HG03565 (cell line): ENCODE results near the gene ANKRD24.
"Not testable (repeated sequence)": the region's sequence is repeated elsewhere in the genome, so short reads cannot be mapped to it uniquely, and the experiment has no call there.

Experiments used
- ATAC-seq: cut with Tn5 transposase; IDR thresholded peaks from one replicate; pipeline ENCODE4 v1.9.1; 2021; ENCODE audit warnings: mild to moderate bottlenecking, moderate library complexity; ENCODE audit not compliant: unreplicated experiment

Gene ANKRD24

DNA sequence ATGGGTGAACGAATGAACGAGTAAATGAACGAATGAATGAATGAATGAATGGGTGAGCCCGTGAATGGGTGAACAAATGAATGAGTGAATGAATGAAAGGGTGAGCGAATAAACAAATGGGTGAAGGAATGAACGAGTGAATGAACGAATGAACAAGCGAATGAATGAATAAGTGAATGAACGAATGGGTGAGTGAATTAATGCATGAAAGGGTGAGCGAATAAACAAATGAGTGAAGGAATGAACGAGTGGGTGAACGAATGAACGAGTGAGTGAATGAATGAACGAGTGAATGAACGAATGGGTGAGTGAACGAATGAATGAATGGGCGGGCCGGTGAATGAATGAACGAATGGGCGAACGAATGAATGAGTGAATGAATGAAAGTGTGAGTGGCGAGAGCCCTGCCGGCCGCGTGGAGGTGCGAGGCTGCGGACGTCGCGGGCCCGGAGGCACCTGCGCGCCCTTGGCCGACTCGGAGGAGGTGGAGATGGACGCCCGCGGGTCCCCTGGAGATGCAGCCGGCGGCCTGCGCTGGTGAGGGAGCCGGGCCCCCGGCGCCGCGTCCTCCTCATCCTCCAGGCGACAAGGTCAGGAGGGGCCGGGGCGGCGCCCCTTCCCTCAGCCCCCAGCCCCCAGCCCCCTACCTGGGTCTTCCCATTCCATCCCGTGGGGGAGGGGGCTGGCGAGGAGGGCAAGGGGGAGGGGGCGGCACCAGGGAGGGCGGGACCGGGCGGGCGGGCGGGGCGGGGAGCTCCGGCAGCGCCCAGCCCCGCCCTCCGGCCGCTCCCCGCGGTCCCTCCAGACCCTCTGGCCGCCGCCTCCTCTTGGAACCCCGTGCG lies 15.4 kb downstream of the ANKRD24 start:
- no peak for ATAC-seq

DNA sequence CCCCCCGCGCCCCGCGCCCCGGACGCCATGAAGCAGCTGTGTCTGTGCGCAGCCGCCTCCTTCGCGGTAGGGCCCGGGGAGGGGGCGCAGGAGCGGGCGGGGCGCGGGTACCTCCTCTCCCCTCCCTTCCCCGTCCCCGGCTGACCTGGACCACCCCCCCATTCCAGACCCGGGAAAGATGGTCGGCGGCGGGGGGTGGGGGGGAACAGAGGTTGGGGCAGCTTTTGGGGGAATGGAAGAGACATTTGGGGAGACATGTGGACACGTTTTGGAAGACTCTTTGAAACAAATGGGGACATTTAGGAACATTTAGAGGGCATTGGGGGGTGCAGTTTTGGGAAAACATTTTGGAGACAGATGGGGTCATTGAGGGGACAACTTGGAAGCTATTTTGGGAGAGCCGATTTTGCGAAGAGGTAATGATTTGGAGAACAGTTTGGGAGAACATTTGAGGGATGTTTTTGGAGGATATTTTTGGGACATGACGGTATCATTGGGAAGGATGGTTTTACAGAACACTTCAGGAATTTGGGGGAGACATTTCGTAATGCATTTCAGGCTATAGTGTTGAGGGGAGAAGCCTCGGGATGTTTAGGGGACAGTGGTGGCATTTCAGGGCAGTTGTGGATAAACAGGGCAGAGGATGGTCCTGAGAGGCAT lies 16.1 kb downstream of the ANKRD24 start:
- ATAC-seq = no peak

DNA sequence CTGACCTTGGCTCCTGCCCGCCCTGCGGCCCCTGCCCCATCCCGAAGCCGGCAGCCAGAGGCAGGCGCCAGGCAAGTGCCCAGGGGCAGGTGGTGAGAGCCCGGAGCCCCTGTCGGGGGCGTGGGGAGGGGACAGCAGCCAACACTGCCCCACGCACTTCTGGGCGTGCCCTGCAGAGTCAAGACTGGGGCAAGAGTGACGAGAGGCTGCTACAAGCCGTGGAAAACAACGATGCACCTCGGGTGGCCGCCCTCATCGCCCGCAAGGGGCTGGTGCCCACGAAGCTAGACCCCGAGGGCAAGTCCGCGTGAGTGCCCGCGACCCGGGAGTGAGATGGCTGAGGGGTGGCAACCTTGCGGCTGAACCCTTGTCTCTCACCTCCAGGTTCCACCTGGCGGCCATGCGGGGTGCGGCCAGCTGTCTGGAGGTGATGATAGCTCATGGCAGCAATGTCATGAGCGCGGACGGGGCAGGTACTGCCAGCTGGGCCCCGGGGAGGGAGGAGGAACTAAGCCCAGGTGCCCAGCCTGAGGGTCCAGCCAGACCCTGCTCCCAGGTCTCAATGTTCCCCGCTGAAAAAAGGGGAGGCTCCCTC lies 17.3 kb downstream of the ANKRD24 start:
- ATAC-seq = no peak

DNA sequence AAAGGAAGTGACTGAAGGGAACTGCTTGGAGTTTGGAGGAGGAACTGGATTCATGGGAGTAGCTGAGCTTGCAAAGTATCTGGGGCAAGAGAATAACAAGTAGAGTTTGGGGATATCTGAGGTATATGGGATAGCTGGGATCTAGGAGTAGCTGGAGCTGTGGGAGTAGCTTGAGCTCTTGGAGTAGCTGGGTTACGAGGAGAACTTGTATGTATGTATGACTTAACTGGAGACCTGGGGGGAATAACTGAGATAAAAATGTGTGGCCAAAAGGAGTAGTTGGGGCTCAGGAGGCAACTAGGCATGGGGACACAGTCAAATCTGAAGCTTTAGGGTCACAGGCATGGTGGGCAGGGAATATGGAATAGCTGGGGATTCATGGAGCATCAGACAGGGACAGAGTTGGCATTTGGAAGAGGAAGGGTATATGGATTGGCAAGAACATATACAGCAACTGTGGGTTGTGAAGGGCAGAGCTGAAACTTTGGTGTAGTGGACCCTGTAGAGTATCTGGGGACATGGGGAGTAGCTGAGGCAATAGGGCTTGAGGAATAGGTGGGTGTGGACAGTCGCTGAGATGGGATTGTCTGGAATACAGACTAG lies 18.6 kb downstream of the ANKRD24 start:
- ATAC-seq = no peak

DNA sequence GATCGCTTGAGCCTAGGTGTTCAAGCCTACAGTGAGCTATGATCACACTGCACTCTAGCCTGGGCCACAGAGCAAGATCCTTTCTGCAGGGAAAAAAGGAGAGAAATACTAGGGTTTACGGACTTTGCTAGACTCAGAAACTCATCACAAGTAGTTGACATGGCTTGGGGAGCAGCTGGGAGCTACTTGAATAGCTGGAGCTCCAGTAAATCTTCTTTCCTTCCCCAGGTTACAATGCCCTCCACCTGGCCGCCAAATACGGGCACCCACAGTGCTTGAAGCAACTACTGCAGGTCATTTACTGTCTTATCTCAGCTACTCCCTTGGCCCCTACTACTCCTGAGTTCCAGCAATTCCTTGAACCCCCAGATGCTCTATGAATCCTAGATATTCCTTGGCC lies 19.3 kb downstream of the ANKRD24 start:
- ATAC-seq = no peak

DNA sequence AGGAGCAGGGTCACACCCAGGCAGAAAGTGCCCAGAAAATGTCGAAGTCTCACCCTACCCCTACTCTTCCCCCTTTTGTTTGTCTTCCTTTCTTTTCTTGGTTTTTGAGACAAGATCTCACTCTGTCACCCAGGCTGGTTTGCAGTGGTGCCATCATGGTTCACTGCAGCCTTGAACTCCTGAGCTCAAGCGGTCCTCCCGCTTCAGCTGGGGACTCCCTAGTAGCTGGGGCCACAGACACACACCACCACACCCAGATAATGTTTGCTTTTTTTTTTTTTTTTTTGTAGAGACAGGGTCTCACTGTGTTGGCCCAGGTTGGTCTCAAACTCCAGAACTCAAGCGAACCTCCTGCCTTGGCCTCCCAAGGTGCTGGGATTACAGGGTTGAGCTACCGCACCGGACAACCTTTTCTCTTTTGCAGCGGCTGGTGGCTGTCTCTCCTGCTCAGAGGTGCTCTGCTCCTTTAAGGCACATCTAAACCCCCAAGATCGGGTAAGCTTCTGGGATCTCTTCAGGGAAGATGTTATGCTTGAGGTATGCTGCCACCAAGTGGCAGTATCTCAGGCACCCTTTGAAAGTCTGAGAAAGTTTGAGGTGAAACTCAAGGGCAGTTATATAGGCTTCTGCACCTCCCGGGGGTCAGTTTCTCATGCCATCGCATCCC lies 24.5 kb downstream of the ANKRD24 start:
- no peak for ATAC-seq

GRCh38 chr19:4208385-4209094 lies 26.1 kb downstream of the ANKRD24 start:
- ATAC-seq = no peak

- no peak for ATAC-seq
Measured at GRCh38 chr19:4210166-4210731, 27.8 kb downstream of the ANKRD24 start.

- ATAC-seq = no peak
Measured at GRCh38 chr19:4213116-4213515, 30.6 kb downstream of the ANKRD24 start.

- ATAC-seq = no peak
Measured at GRCh38 chr19:4215807-4216206, 33.3 kb downstream of the ANKRD24 start.

DNA sequence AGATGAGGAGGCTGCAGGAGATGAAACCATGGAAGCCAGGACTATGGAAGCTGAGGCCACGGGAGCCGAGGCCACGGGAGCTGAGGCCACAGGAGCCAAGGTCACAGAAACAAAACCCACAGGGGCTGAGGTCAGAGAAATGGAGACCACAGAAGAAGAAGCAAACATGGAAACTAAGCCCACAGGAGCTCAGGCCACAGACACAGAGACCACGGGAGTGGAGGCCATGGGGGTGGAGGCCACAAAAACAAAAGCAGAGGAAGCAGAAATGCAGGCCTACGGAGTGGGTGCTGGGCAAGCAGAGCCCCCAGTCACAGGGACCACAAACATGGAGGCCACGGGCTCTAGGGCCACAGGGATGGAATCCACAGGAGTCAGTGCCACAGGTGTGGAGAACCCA lies 34.4 kb downstream of the ANKRD24 start:
- ATAC-seq = no peak

DNA sequence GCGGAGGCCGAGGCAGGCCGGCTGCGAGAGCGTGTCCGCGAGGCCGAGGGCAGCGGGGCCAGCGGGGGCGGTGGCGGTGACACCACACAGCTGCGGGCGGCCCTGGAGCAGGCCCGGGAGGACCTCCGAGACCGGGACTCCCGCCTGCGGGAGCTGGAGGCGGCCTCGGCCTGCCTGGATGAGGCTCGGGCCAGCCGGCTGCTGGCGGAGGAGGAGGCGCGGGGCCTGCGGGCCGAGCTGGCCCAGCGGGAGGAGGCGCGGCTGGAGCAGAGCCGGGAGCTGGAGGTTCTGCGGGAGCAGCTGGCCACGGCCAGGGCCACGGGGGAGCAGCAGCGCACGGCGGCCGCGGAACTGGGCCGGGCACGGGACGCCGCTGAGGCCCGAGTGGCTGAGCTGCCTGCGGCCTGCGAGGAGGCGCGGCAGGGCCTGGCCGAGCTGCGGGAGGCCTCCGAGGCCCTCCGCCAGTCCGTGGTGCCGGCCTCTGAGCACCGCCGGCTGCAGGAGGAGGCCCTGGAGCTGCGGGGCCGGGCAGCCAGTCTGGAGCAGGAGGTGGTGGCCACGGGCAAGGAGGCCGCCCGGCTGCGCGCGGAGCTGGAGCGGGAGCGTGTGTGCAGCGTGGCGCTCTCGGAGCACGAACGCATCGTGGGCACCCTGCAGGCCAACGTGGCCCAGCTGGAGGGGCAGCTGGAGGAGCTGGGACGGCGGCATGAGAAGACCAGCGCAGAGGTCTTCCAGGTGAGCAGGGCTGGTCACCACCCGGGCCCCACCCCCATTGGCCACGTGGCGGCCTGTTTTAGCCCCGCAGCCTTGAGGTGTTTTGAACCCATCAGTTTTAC lies 35.2 kb downstream of the ANKRD24 start:
- no peak for ATAC-seq

DNA sequence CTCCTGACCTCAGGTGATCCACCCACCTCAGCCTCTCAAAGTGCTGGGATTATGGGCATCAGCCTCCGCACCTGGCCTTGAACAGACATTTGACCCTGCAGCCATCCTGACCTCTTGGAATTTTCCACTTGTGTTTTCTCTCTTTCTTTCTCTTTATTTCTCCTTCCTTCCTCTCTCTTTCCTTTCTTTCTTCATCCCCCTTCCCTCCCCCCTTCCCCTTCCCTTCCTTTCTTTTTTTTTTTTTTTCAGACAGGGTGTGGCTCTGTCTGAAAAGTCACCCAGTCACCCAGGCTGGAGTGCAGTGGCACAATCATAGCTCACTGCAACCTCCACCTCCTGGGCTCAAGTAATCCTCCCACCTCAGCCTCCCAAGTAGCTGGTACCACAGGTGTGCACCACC lies 36.0 kb downstream of the ANKRD24 start:
- ATAC-seq = not testable (repeated sequence)

DNA sequence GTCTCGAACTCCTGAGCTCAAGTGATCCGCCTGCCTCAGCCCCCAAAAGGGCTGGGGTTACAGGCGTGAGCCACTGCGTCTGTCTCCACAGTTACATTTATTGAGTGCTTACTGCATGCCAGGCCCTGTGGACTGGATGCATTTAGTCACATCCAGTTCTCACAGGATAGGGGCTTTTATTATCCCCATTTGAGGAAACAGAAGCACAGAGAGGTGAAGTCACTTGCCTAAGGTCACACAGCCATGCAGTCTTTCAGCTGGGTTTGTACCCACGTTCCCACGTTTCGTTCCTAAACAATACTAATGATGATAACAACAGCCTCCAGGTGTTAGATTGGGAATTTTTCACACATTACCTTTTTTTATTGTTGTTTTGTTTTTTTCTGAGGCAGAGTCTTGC lies 37.7 kb downstream of the ANKRD24 start:
- no peak for ATAC-seq

DNA sequence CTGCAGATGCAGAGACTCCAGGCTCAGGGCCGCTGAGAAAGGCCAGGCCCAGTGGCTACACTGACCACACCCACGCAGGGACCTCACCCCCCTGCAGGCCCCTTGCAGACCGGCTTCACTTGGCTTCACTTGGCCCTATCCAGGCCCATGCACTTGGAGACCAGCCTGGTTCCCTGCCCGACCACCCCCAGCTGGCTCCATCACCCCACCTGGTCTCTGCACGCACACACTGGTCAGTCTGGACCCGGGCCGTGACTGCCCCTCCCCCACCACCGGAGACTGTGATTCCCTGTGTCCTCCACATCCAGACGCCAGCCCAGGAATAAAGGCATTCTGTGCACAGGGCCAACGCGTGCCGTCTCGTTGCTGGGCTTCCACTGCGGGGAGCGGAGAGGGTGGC lies 42.0 kb downstream of the ANKRD24 start:
- no peak for ATAC-seq

DNA sequence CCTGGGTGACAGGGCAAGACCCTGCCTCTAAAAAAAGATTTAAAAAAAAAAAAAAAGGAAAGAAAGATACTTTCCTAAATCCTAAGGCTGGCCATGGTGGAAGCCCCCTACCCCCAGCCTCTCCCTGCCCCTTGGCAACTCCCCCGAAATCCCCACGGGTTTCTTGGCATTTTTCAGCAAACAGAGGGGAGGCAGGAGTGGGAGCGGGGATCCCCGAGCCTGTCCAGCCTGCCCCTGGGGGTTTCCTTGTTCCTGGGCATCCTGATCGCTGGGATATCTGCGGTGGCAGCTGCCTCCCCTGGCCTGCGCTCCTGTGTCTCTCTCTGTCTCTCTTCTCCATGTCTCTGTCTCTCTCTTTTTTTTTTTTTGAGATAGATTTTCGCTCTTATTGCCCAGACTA lies 43.4 kb downstream of the ANKRD24 start:
- no peak for ATAC-seq

DNA sequence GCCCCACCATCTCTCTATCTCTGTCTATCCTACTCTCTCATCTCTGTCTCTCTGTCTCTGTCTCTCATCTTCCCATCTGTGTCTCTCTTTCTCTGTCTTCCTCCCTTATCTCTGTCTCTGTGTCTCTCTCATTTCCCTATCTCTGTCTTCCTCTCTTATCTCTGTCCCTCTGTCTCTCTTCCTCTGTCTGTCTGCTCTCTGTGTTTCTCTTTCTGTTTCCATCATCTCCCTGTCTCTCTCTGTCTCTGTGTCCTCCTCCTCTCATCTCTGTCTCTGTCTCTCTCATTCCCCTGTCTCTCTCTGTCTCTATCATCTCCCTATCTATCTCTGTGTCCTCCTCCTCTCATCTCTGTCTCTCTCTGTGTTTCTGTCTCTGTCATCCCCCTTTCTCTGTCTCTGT lies 45.3 kb downstream of the ANKRD24 start:
- no peak for ATAC-seq

DNA sequence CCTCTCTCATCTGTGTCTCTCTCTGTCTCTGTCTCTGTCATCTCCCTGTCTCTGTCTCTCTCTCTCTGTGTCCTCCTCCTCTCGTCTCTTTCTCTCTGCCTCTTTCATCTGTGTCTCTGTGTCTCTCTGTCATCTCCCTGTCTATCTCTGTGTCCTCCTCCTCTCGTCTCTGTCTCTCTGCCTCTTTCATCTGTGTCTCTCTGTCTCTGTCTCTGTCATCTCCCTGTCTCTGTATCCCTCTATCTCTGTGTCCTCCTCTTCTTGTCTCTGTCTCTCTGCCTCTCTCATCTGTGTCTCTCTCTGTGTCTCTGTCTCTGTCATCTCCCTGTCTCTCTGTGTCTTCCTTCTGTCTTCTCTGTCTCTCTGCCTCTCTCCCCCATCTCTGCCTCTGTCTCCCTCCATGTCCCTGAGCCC lies 46.3 kb downstream of the ANKRD24 start:
- no peak for ATAC-seq

DNA sequence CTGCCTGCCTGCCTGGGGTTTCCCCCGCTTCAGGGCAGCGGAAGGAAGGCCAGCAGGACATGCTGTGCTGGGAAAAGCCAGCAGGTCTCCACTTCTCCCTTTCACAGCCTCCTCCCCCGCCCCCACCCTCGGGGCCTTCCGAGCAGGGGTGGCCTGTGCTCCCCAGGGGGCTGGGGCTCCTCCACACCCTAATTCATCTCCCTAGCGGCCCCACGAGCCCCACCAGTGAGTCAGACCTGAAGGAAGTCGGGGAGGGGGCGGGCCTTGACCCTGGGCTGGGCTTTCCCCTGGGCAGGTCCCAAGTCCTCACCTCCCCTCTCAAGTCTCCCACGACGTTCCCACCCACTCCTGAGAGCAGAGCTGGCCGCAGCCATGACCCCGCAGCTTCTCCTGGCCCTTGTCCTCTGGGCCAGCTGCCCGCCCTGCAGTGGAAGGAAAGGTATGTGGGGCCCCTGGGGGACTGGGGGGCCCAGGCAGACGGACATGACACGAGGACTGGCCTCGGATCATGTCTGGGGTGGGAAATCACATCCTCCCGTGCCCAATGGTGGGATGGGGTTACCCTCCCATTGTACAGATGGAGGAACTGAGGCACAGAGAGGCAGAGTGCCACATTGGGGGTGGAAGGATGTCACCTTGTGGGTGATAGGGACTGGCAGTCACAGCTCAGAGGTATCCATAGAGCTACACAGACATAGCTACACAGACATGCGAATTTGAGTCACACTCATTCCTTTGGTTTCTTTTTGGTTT lies 46.9 kb downstream of the ANKRD24 start, which contains the start of gene EBI3:
TSS of gene EBI3 (plus strand) at position 345 of the 753 bp plus-strand sequence. CDS start at position 373, 28 bp downstream.
- ATAC-seq = no peak
